Spleen (tissue), 11 donors: ENCODE measurements around the gene TMEM202. TPM values are rescaled to one million over a fixed set of nuclear protein-coding genes. Genes with fewer than 3 reads are reported as not detected.

Source experiments
- DNase-seq: peaks from one replicate; pipeline ENCODE4 v3.0.0-alpha.2; 2020
- H3K27ac ChIP-seq, 8 donors: fragments of 200-600 bp; sonication (generic) in 7 of 8; 1 replicate in 4 of 8; 2 replicates in 4 of 8; pipeline versions ENCODE4 v1.5.0 to v1.8.0; 2016 to 2021; ENCODE audit warnings: inconsistent platforms in 4 of 8, mild to moderate bottlenecking in 4 of 8, moderate library complexity in 1 of 8
- H3K27me3 ChIP-seq, 7 donors: fragments of 200-600 bp; sonication (generic) in 6 of 7; replicated peaks in 1 of 7; 1 replicate in 4 of 7; 2 replicates in 3 of 7; pipeline versions ENCODE4 v1.5.0 to v1.8.0; 2016 to 2021; ENCODE audit warnings: inconsistent platforms in 3 of 7, mild to moderate bottlenecking in 1 of 7
- H3K36me3 ChIP-seq, 6 donors: fragments of 200-600 bp; sonication (generic) in 5 of 6; 1 replicate in 4 of 6; 2 replicates in 2 of 6; pipeline versions ENCODE4 v1.5.0 to v1.8.0; 2016 to 2021; ENCODE audit warnings: inconsistent platforms in 2 of 6
- H3K4me1 ChIP-seq, 6 donors: fragments of 200-600 bp; sonication (generic) in 5 of 6; 1 replicate in 3 of 6; 2 replicates in 3 of 6; pipeline versions ENCODE4 v1.5.0 to v1.8.0; 2016 to 2021; ENCODE audit warnings: inconsistent platforms in 3 of 6
- H3K4me3 ChIP-seq, 8 donors: fragments of 200-600 bp; sonication (generic) in 7 of 8; 1 replicate in 4 of 8; 2 replicates in 4 of 8; pipeline versions ENCODE4 v1.5.0 to v1.8.0; 2016 to 2021; ENCODE audit warnings: inconsistent platforms in 4 of 8, mild to moderate bottlenecking in 4 of 8, moderate library complexity in 2 of 8
- H3K9me3 ChIP-seq, 8 donors: fragments of 200-600 bp; sonication (generic) in 7 of 8; 1 replicate in 4 of 8; 2 replicates in 4 of 8; pipeline versions ENCODE4 v1.5.0 to v1.8.0; 2016 to 2021; ENCODE audit warnings: inconsistent platforms in 4 of 8
- POLR2A ChIP-seq, 3 donors: fragments of 450-650 bp; IDR thresholded peaks; one replicate each; pipeline ENCODE4 v1.5.1; 2017; ENCODE audit warnings: antibody characterized with exemption in 3 of 3, mild to moderate bottlenecking in 1 of 3
- POLR2AphosphoS5 ChIP-seq, 3 donors: sonication (generic); formaldehyde crosslinking; IDR thresholded peaks; one replicate each; pipeline ENCODE4 v1.5.1; 2017; ENCODE audit warnings: antibody characterized with exemption in 3 of 3
- WGBS, 5 donors: extraction: QIAGEN DNeasy Blood & Tissue Kit in 3 of 5; methylation state at CpG; one replicate each; pipeline versions ENCODE4 v1.1.5 to v1.1.7; 2013 to 2018; 5-methylcytosine and 5-hydroxymethylcytosine counted together
- intact Hi-C: fragments of 100-400 bp; cut with DNase I; formaldehyde crosslinking; loops from one replicate; pipeline ENCODE4 v1.15.0; 2023; ENCODE audit warnings: low total_unique reads
- polyA plus RNA-seq, 3 donors: library from polyadenylated mRNA; stranded (reverse); fragments of 200-250 nt; gene quantifications; one replicate each; pipeline ENCODE4 v1.2.1, GENCODE V29; 2013
- total RNA-seq, 7 donors: library from RNA; depleted of rRNA in 3 of 7; stranded (reverse); fragments of >200 nt in 3 of 7; fragmentation: NEBNext Ultra II Directional in 4 of 7; extraction: Animal tissue kit (Norgen Biotek cat#: 25700) in 4 of 7; gene quantifications; one replicate each; pipeline versions ENCODE4 v1.1.0 to v1.2.1, GENCODE V29; 2016 to 2021
- TF ChIP-seq, protein P1 (sequence below), 11 experiments: fragments of 200-600 bp in 7 of 11; fragments of 450-650 bp in 4 of 11; sonication (generic) in 4 of 11; IDR thresholded peaks in 8 of 11; conservative IDR thresholded peaks in 3 of 11; 1 replicate in 7 of 11; 2 replicates in 4 of 11; pipeline versions ENCODE4 v1.4.0 to v1.8.0; 2016 to 2021; ENCODE audit warnings: antibody characterized with exemption in 11 of 11, inconsistent platforms in 4 of 11, mild to moderate bottlenecking in 1 of 11
- donor health status: healthy with polysubstance abuse.
- donor health status: DM: no; HTN: no; CAD: no; lungs with moderate emphysema.
- donor health status: DM: no; HTN: no; CAD: no.
- donor health status: Bipolar disorder and iron deficiency.
- donor health status: healthy.
- donor health status: DM: no; HTN: no; CAD: no.
- donor health status: DM: yes; HTN: yes; CAD: no.

Gene TMEM202
- total and polyA plus RNA-seq, 10 donors: not detected

DNA sequence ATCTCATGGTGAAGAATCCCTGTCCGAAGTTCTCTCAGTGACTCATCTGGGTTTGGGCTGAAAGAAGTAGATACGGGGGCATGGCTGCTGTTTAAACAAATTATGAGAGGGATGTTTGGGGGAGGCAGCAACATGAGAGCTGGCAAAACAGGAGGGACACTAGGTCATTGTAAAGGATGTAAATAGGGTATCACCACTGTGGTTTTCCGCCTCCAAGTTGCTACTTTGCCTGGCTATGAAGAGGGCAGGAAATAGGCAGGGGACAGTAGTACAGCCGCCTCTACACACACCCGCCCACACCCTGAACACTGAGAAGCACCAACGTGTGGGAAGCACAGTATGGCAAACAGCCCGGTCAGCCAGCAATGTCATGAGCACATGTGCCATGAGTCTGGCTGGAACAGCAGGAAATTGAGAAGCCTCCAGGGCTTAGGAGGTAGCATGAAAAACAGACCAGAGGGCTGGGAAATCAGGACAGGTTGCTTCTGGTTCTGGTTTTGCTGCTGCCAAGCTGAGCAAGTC lies 39.4 kb upstream of the TMEM202 start:
- Histone ChIP-seq H3K4me1 (peaks cover 4 to 62% (median 25%) of the 10 kb centered on the region in 6 donors), H3K4me3 (no peak overlapping the region), H3K27ac (peak overlapping the region in 6 of 8 donors; percentile 13 to 67 (median 46)), H3K36me3 (peaks cover 0 to 65% (median 29%) of the 10 kb centered on the region in 6 donors), H3K9me3 (no peaks in the 10 kb centered on the region), H3K27me3 (no peaks in the 10 kb centered on the region)
- intact Hi-C loops: no loop called here
- peak; percentile 79 for DNase-seq
- 28 to 67% (median 54%) methylated on average over 7 of the region's 7 CpGs for WGBS, 5 donors
- TF ChIP-seq POLR2AphosphoS5 (IDR thresholded peaks at IDR 0.05) (peak in 2 of 3 donors; percentile 36 to 41), POLR2A (IDR thresholded peaks at IDR 0.05) (no peak)
- TF ChIP-seq, protein P1, sequence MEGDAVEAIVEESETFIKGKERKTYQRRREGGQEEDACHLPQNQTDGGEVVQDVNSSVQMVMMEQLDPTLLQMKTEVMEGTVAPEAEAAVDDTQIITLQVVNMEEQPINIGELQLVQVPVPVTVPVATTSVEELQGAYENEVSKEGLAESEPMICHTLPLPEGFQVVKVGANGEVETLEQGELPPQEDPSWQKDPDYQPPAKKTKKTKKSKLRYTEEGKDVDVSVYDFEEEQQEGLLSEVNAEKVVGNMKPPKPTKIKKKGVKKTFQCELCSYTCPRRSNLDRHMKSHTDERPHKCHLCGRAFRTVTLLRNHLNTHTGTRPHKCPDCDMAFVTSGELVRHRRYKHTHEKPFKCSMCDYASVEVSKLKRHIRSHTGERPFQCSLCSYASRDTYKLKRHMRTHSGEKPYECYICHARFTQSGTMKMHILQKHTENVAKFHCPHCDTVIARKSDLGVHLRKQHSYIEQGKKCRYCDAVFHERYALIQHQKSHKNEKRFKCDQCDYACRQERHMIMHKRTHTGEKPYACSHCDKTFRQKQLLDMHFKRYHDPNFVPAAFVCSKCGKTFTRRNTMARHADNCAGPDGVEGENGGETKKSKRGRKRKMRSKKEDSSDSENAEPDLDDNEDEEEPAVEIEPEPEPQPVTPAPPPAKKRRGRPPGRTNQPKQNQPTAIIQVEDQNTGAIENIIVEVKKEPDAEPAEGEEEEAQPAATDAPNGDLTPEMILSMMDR (IDR thresholded peaks at IDR 0.05 in 8 of 11, conservative IDR thresholded peaks at IDR 0.05 in 3 of 11): no peak

DNA sequence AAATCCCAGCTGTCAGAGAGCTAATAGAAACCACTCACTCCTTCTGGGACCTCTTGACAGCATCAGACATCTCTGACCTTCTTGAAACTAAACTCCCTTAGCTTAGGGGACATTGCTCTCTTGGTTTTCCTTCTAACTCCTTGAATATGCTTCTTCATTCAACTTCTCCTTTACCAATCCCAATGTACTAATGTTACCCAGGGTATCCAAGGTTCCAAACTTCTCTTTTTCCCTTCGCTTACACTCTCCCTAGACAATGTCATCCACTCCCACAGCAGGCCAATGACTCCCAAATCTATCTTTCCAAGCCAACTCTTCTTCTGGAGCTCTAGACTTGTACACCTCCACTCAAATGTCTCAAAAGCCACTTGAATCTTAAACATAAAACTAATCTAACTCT lies 36.9 kb upstream of the TMEM202 start:
- WGBS, 5 donors: 81 to 94% (median 87%) methylated on average over 1 of the region's 1 CpG
- H3K9me3 ChIP-seq: no peaks in the 10 kb centered on the region
- TF ChIP-seq, protein P1 (IDR thresholded peaks at IDR 0.05 in 8 of 11, conservative IDR thresholded peaks at IDR 0.05 in 3 of 11): no peak
- TF ChIP-seq POLR2AphosphoS5 (IDR thresholded peaks at IDR 0.05) (no peak), POLR2A (IDR thresholded peaks at IDR 0.05) (no peak)
- no peak overlapping the region for H3K4me3 ChIP-seq
- peaks cover 4 to 80% (median 32%) of the 10 kb centered on the region in 6 donors for H3K4me1 ChIP-seq
- H3K27ac ChIP-seq: no peak overlapping the region
- no peak for DNase-seq
- H3K36me3 ChIP-seq: peaks cover 0 to 48% (median 5%) of the 10 kb centered on the region in 6 donors
- intact Hi-C loops: no loop called here
- H3K27me3 ChIP-seq: no peaks in the 10 kb centered on the region

DNA sequence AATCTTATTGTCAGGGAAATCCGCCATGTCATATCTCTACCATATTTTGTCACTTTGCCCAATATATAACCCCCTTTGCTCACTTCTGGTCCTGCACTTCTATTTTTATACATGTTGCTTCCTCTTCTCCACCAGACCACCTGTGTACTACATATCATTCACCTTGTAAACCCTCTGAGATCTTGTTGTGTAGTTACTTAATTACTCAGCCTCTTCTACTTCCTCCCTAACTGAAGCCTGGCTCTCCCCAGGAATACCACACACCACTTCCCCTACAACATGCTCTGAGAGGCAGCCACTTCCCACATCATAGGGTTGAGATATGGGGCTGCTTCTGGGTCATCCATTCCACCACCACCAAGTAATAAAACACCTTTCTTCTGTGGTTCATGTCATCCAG lies 32.3 kb upstream of the TMEM202 start:
- TF ChIP-seq POLR2A (IDR thresholded peaks at IDR 0.05) (no peak), POLR2AphosphoS5 (IDR thresholded peaks at IDR 0.05) (peak in 1 of 3 donors; percentile 38)
- H3K27me3 ChIP-seq: no peaks in the 10 kb centered on the region

DNA sequence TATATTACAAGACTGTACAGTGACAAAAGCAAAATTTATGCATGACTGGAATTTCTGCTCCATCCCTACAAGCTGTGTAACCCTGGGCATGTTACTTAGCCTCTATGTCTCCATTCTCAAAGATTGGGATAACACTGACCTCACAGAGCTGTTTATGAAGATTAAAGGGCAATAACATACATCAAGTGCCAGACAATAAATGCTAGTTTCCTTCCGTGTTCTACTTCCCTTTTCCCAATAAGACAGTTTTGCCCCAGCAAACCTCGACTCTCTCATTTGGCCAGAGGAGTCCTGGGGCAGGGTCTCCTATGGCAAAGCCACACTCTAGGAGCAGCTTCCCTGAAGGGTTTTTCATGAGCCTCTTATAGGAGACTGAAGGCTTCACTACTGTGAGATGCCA lies 29.8 kb upstream of the TMEM202 start:
- intact Hi-C loops: no loop called here
- Histone ChIP-seq H3K27ac (peak overlapping the region in 6 of 8 donors; percentile 31 to 78 (median 66)), H3K4me3 (peak overlapping the region in 1 of 8 donors; percentile 32), H3K36me3 (peaks cover 0 to 60% (median 7%) of the 10 kb centered on the region in 6 donors), H3K4me1 (peaks cover 19 to 90% (median 72%) of the 10 kb centered on the region in 6 donors), H3K27me3 (no peaks in the 10 kb centered on the region), H3K9me3 (no peaks in the 10 kb centered on the region)
- WGBS, 5 donors: 29 to 63% (median 53%) methylated on average over 2 of the region's 2 CpGs
- TF ChIP-seq POLR2AphosphoS5 (IDR thresholded peaks at IDR 0.05) (no peak), POLR2A (IDR thresholded peaks at IDR 0.05) (no peak)
- TF ChIP-seq, protein P1 (IDR thresholded peaks at IDR 0.05 in 8 of 11, conservative IDR thresholded peaks at IDR 0.05 in 3 of 11): no peak
- DNase-seq: no peak

More for the DNA sequence above, 32.3 kb upstream of the TMEM202 start:
- intact Hi-C loops: no loop called here
- no peaks in the 10 kb centered on the region for H3K9me3 ChIP-seq
- H3K27ac ChIP-seq: peak overlapping the region in 3 of 8 donors; percentile 9 to 32 (median 31)
- WGBS, 5 donors: 44 to 66% (median 58%) methylated on average over 1 of the region's 1 CpG
- H3K4me3 ChIP-seq: no peak overlapping the region
- peaks cover 0 to 65% (median 7%) of the 10 kb centered on the region in 6 donors for H3K36me3 ChIP-seq
- H3K4me1 ChIP-seq: peaks cover 8 to 82% (median 55%) of the 10 kb centered on the region in 6 donors
- no peak for DNase-seq
